ENCODE data around the gene MOGAT3.

Gene MOGAT3

GRCh38 chr7:101200862-101201599 lies at the start of gene MOGAT3:
Gene MOGAT3 (minus strand): TSS chr7:101201036. CDS start chr7:101200854, 182 bp downstream.
- DNase-seq (ENCODE audit: low spot score), result no peak

- no peak for DNase-seq (ENCODE audit: low spot score)
Observed at GRCh38 chr7:101250324-101250723, 49.5 kb upstream of the MOGAT3 start.

- DNase-seq (ENCODE audit: low spot score), result no peak
Observed at GRCh38 chr7:101248276-101248675, 47.4 kb upstream of the MOGAT3 start.

- DNase-seq (ENCODE audit: low spot score), result no peak
Observed at GRCh38 chr7:101245147-101245668, 44.4 kb upstream of the MOGAT3 start.

- peak; percentile 95 for DNase-seq (ENCODE audit: low spot score)
Observed at GRCh38 chr7:101244375-101245146, 43.7 kb upstream of the MOGAT3 start, which contains the start of gene FIS1. Gene FIS1 (minus strand): TSS chr7:101245081. CDS start chr7:101245004, 77 bp downstream.

GRCh38 chr7:101243646-101244374 lies 43.0 kb upstream of the MOGAT3 start:
- peak; percentile 33 for DNase-seq (ENCODE audit: low spot score)

- DNase-seq (ENCODE audit: low spot score), result no peak
Observed at GRCh38 chr7:101241443-101242349, 40.9 kb upstream of the MOGAT3 start.

GRCh38 chr7:101241015-101241363 lies 40.2 kb upstream of the MOGAT3 start:
- DNase-seq (ENCODE audit: low spot score), result no peak

- DNase-seq (ENCODE audit: low spot score), result no peak
Observed at GRCh38 chr7:101240226-101241014, 39.6 kb upstream of the MOGAT3 start.

- no peak for DNase-seq (ENCODE audit: low spot score)
Observed at GRCh38 chr7:101239951-101240220, 39.0 kb upstream of the MOGAT3 start.

GRCh38 chr7:101239191-101239950 lies 38.5 kb upstream of the MOGAT3 start:
- DNase-seq (ENCODE audit: low spot score), result no peak

GRCh38 chr7:101238226-101239182 lies 37.7 kb upstream of the MOGAT3 start:
- DNase-seq (ENCODE audit: low spot score), result no peak

GRCh38 chr7:101237206-101238067 lies 36.6 kb upstream of the MOGAT3 start, which contains the start of gene CLDN15:
Gene CLDN15 (minus strand): TSS chr7:101237802. CDS start chr7:101237581, 221 bp downstream.
- peak; percentile 17 for DNase-seq (ENCODE audit: low spot score)

GRCh38 chr7:101236292-101236835 lies 35.5 kb upstream of the MOGAT3 start:
- no peak for DNase-seq (ENCODE audit: low spot score)

GRCh38 chr7:101235522-101235921 lies 34.7 kb upstream of the MOGAT3 start:
- no peak for DNase-seq (ENCODE audit: low spot score)

GRCh38 chr7:101235050-101235449 lies 34.2 kb upstream of the MOGAT3 start:
- DNase-seq (ENCODE audit: low spot score), result no peak

GRCh38 chr7:101234636-101235035 lies 33.8 kb upstream of the MOGAT3 start:
- no peak for DNase-seq (ENCODE audit: low spot score)

All from AG08395 (cell line).